Measurements from ENCODE around the gene TMEM114. TPM values are rescaled to one million over a fixed set of nuclear protein-coding genes. Genes with fewer than 3 reads are reported as not detected.

TMEM114 gene
- total RNA-seq: not detected

DNA sequence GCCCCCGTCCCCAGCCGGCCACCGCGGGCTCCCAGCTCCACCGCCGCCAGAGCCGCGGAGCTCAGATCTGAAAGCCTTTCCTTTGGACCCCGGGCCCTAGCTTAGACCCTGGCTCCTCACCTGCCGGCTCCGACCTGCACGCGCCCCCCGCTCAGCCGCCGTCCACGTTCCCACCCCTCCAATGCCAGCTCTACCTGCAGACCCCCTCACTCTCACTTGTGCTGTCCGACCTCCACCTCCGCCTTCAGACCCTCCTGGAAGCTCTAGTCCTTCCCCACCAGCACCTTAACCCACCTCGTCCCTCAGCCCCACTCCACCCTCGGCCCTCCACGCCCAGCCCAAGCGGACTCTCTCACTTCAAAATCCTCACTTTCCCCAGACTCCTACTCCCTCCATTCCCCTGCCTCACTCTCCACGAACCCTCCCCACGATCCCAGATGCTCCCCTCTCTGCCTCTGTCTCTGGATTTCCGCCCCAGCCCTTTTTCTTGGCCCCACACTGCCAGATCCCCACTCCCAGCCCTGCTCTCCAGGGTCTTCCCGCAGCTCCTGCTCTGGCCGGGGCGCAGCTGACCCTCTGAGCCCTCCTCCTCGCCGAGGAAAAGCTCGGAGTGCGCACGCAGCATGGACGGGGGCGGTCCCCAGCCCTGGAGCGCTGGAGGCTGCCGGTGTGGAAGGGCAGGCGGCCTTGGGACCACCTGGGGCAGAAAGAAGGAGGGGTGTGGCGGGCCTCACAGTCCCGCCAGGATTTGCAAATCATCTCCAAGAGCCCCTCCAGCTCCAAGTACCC, at the start of gene TMEM114:
Gene TMEM114 (minus strand): TSS at position 612 of the 789 bp plus-strand sequence. CDS start 673 bp downstream, outside the sequence.
- CTCF ChIA-PET: no interaction called here
- no peak within 1 kb of the TSS for H3K4me3 Mint-ChIP-seq
- ATAC-seq: no peak

DNA sequence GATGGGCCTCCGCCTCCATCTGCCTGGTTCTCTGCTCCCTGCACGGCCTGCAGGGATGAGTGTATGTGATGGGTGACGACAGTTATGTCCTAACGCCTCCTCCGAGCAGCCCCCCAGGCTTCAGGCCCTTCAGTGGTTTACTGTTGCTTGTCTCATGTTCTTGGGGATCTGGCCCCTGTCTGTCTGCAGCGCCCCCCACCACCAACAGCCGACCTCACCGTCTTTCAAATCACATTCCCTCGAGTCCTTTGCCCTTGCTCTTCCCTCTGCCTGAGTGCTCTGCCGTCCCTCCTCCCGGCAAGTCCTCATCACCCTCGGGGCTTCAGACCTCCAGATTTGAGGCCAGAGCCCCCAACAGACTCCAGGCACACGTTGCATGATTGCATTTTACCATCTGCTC, 49.4 kb upstream of the TMEM114 start:
- Mint-ChIP-seq H3K36me3 (ENCODE audit: low read depth) (peaks cover 45% of the 10 kb centered on the region), H3K4me1 (ENCODE audit: low read depth) (peaks cover 8% of the 10 kb centered on the region), H3K9me3 (ENCODE audit: insufficient read depth) (no peaks in the 10 kb centered on the region), H3K27me3 (ENCODE audit: low read depth) (no peaks in the 10 kb centered on the region), H3K4me3 (no peak overlapping the region), H3K27ac (no peak overlapping the region)
- DNase-seq (no peak), ATAC-seq (no peak)
- ChIA-PET POLR2A (no interaction called here), CTCF (no interaction called here)

More for the DNA sequence above, at the start of gene TMEM114:
- DNase-seq: no peak
- no peak within 1 kb of the TSS for H3K27ac Mint-ChIP-seq
- H3K4me1 Mint-ChIP-seq (ENCODE audit: low read depth): no peaks in the 10 kb centered on the region
- no peaks in the 10 kb centered on the region for H3K36me3 Mint-ChIP-seq (ENCODE audit: low read depth)
- no peaks in the 10 kb centered on the region for H3K9me3 Mint-ChIP-seq (ENCODE audit: insufficient read depth)
- POLR2A ChIA-PET: no interaction called here
- H3K27me3 Mint-ChIP-seq (ENCODE audit: low read depth): peaks cover 29% of the 10 kb centered on the region

DNA sequence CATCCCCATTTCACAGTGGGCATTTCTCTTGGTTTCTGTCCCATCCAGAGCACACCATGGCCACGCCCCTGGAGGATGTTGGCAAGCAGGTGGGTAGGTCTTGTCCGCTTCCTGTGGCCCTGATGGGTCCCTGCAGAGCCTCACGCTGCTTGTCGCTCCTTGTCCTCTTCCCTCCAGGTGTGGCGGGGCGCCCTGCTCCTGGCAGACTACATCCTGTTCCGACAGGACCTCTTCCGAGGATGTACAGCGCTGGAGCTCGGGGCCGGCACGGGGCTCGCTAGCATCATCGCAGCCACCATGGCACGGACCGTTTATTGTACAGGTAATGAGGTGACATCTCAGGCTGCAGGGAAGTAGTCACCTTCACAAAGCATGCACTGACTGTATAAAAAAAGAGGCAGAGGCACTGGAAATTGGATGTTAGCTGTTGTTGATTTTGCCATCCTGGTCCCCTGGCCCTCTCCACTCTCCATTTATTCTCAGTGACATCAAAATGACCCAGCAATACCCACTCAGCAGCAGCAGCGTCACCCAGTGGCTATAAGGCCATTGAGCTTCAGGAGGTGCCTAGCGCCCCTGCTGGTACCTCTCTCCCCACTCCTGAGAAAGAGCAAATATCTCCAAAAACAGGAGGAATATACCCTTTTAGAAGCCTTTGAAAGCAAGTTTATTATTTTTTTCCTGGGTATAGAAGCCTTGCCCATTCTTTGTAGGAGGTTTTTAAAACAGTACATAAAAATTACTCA, 44.9 kb upstream of the TMEM114 start:
- H3K27me3 Mint-ChIP-seq (ENCODE audit: low read depth): no peaks in the 10 kb centered on the region
- DNase-seq: no peak
- ChIA-PET CTCF (interaction anchor here (1.6 kb wide), 1 partner anchor 9 kb away, joined by 6 read pairs; no protein-coding TSS in a partner anchor), POLR2A (no interaction called here)
- H3K36me3 Mint-ChIP-seq (ENCODE audit: low read depth): peaks cover 31% of the 10 kb centered on the region
- H3K9me3 Mint-ChIP-seq (ENCODE audit: insufficient read depth): no peaks in the 10 kb centered on the region
- H3K4me3 Mint-ChIP-seq: no peak overlapping the region
- peaks cover 3% of the 10 kb centered on the region for H3K4me1 Mint-ChIP-seq (ENCODE audit: low read depth)
- no peak overlapping the region for H3K27ac Mint-ChIP-seq
- ATAC-seq: no peak

DNA sequence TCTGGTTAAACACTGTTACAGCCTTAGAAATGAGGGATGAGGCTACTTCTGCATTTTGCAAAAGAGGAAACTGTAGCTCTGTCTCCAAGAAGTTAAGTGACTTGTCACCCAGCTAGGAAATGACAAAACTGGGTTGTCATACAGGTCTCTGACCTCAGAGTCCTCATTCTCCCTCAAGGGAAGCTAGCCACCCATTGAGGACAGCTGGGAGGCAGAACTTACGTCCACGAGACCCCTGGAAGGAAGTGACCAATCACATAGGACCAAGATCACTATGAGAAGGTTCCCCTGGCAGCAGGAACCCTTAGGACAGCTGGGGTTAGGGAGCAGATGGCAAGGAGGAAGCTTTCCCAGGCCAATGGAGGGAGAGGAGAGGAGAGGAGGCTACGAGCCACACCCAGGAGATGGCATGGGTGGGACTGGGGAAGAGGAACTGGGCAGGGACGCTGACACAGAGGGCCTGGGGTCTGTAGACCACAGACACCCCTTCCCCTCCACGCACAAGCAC, 42.4 kb upstream of the TMEM114 start:
- H3K36me3 Mint-ChIP-seq (ENCODE audit: low read depth): peaks cover 53% of the 10 kb centered on the region
- no peaks in the 10 kb centered on the region for H3K9me3 Mint-ChIP-seq (ENCODE audit: insufficient read depth)
- no peak overlapping the region for H3K4me3 Mint-ChIP-seq
- H3K27ac Mint-ChIP-seq: no peak overlapping the region
- ChIA-PET CTCF (no interaction called here), POLR2A (no interaction called here)
- H3K4me1 Mint-ChIP-seq (ENCODE audit: low read depth): peaks cover 16% of the 10 kb centered on the region
- no peaks in the 10 kb centered on the region for H3K27me3 Mint-ChIP-seq (ENCODE audit: low read depth)
- no peak for ATAC-seq
- no peak for DNase-seq

DNA sequence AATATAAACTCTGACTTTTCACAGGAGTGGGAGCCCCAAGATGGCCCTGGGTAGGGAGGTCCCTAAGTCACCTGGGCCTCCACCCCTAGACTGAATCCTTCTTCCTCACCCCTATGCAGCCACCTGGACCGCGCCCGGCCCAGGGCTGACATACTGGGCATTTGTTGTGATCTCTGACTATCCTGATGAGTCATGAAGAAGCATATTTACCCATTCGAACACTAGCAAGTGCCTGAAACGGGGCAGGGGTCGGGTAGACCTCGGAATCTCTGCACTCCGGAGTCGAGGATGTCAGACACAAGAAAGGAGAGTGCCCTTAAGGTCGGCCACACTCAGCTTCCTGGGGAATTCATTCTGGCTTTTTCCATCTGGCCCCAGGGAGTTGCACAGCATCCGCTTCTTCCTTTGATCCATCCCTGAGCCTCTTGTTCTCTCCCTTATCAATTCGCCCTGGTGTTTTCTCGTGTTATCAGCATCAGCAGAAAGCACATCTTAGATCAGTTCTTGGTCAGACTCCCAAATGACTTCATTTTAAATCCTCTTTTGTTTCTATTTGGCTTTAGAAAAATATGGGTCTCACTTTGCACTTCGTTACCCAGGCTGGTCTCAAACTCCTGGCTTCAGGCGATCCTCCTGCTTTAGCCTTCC, 41.6 kb upstream of the TMEM114 start:
- CTCF ChIA-PET: no interaction called here
- POLR2A ChIA-PET: no interaction called here
- H3K4me1 Mint-ChIP-seq (ENCODE audit: low read depth): peaks cover 17% of the 10 kb centered on the region
- H3K27me3 Mint-ChIP-seq (ENCODE audit: low read depth): no peaks in the 10 kb centered on the region
- H3K4me3 Mint-ChIP-seq: no peak overlapping the region
- ATAC-seq: no peak
- peaks cover 60% of the 10 kb centered on the region for H3K36me3 Mint-ChIP-seq (ENCODE audit: low read depth)
- no peak overlapping the region for H3K27ac Mint-ChIP-seq
- DNase-seq: no peak
- H3K9me3 Mint-ChIP-seq (ENCODE audit: insufficient read depth): no peaks in the 10 kb centered on the region

DNA sequence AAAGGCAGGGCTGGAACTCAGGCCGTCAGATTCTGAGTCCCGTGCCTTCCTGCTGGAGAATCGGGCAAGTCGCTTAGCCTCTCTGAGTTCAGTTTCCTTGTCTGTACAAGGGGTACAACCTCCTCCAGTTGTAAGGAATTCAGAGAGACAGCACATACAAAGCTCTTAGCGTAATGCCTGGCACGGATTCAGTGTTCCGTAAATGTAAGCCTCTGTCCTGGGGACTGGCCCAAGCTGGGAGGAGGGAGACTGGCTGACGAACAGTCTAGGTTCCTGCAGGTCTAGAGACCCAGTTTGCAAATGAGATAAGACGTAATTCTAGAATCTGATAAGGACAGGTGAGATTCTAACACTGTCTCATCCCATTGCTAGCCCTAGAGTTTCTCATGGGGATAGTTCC, 41.1 kb upstream of the TMEM114 start:
- CTCF ChIA-PET: no interaction called here
- POLR2A ChIA-PET: no interaction called here
- DNase-seq: no peak
- Mint-ChIP-seq H3K27ac (no peak overlapping the region), H3K27me3 (ENCODE audit: low read depth) (no peaks in the 10 kb centered on the region), H3K4me1 (ENCODE audit: low read depth) (peaks cover 18% of the 10 kb centered on the region), H3K9me3 (ENCODE audit: insufficient read depth) (no peaks in the 10 kb centered on the region), H3K36me3 (ENCODE audit: low read depth) (peaks cover 59% of the 10 kb centered on the region), H3K4me3 (no peak overlapping the region)
- no peak for ATAC-seq

DNA sequence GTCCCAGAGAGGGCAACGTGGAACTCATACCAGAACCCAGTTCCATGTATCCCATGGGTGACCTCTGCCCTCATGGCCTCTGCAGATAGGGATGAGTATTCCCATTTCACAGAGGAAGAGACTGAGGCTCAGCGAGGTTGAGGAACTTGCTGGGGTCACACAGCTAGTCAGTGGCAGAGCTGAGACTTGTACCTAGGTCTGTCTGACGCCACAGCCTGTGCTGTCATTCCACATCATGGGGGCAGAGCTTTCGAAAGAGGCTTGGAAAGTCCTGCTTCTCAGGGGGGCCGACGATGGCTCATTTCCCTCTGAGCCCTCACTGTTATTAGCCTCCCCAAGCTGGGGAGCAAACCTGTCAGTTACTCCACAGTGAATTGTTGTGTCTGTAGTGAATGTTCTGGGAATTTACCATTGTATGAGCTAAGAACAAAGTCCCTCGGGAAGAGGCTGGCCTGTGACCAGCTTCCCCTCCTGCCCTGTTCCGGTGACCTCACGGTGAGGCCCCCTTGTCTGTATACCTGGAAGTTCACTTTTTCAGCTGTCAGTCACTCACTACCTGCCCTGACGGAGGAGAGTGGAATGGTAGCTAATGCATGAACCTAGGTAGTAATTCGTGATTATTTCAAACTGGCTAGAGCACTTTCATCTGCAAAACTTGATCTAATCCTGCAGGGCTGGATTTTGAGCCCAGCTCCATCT, 40.1 kb upstream of the TMEM114 start:
- peaks cover 61% of the 10 kb centered on the region for H3K36me3 Mint-ChIP-seq (ENCODE audit: low read depth)
- POLR2A ChIA-PET: no interaction called here
- no peak overlapping the region for H3K27ac Mint-ChIP-seq
- DNase-seq (no peak), ATAC-seq (no peak)
- H3K27me3 Mint-ChIP-seq (ENCODE audit: low read depth): no peaks in the 10 kb centered on the region
- no peak overlapping the region for H3K4me3 Mint-ChIP-seq
- peaks cover 18% of the 10 kb centered on the region for H3K4me1 Mint-ChIP-seq (ENCODE audit: low read depth)
- no peaks in the 10 kb centered on the region for H3K9me3 Mint-ChIP-seq (ENCODE audit: insufficient read depth)
- CTCF ChIA-PET: interaction anchor here (0.8 kb wide), 1 partner anchor 13 kb away, joined by 3 read pairs; no protein-coding TSS in a partner anchor

DNA sequence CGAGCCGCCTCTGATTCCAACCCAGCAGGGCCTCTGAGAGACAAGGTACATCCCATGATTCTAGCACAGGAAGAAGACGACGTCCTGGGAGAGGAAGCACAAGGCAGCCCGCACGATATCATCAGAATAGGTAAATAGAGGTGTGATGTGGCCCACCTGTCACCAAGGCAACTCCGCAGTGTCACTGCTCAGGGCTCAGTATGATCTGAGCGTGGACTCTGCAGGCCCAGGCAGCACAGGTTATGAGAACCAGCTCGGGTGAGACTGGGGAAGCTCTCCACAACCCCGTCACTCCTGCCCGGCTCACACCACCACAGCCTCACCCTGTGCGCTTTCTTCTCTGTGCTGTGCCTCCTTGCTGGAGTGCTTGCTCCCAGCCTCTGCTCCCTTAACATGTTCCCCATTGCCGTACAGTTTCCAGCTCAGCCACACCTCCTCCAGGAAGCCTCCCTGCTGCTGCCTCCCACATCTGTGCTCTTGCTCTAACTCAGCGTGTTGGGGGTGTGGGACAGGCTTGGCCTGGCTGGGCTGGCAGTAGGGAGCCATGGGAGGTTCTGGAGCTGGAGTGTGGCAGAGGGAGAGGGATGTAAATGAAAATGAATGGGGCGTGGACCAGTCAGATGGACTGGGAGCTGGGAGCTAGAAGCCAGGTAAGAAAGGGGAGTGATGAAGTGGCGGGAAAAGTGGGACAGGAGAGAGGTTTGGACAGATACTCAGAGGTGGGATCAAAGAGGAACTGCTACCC, 38.8 kb upstream of the TMEM114 start:
- peaks cover 18% of the 10 kb centered on the region for H3K4me1 Mint-ChIP-seq (ENCODE audit: low read depth)
- H3K36me3 Mint-ChIP-seq (ENCODE audit: low read depth): peaks cover 58% of the 10 kb centered on the region
- no peak for DNase-seq
- ChIA-PET CTCF (interaction anchor here (1.2 kb wide), 1 partner anchor 15 kb away, joined by 3 read pairs; no protein-coding TSS in a partner anchor), POLR2A (no interaction called here)
- H3K9me3 Mint-ChIP-seq (ENCODE audit: insufficient read depth): no peaks in the 10 kb centered on the region
- H3K27me3 Mint-ChIP-seq (ENCODE audit: low read depth): no peaks in the 10 kb centered on the region
- H3K4me3 Mint-ChIP-seq: no peak overlapping the region
- no peak for ATAC-seq
- no peak overlapping the region for H3K27ac Mint-ChIP-seq

DNA sequence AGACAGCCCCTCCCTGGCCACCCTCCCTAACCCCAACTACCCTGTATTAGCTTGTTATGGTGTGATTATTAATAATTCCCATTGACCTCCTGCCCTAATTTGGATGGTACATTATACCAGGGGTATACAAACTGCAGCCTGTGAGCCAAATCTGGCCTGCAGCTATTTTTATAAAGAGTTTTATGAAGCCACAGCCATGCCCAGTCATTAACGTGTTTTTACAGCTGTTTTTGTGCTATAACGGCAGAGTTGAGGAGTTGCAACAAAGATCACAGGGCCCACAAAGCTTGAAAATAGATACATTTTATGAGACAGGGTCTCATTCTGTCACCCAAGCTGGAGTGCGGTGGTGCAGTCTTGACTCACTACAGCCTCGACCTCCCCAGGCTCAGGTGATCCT, 37.1 kb upstream of the TMEM114 start:
- Mint-ChIP-seq H3K9me3 (ENCODE audit: insufficient read depth) (no peaks in the 10 kb centered on the region), H3K36me3 (ENCODE audit: low read depth) (peaks cover 54% of the 10 kb centered on the region), H3K4me3 (no peak overlapping the region), H3K27ac (no peak overlapping the region), H3K4me1 (ENCODE audit: low read depth) (peaks cover 25% of the 10 kb centered on the region), H3K27me3 (ENCODE audit: low read depth) (no peaks in the 10 kb centered on the region)
- DNase-seq: no peak
- ChIA-PET CTCF (interaction anchor here (0.7 kb wide), 1 partner anchor 33 kb away, joined by 3 read pairs; no protein-coding TSS in a partner anchor), POLR2A (no interaction called here)
- ATAC-seq: no peak

DNA sequence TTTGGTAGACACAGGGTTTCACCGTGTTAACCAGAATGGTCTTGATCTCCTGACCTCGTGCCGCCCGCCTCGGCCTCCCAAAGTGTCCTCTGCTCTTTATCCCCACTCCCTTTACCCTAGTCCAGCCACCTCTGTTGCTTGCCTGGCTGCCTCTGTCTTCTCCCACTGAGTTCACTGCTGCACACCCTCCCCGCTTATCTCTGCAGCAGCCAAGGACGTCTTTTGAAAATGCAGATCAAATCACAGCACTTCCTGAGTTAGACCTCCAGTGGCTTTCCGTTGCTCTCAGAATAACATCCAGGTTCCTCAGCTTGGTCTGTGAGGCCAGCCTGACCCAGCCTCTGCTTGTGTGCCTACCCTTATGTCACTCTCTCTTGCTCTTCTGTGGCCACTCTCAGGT, 36.6 kb upstream of the TMEM114 start:
- CTCF ChIA-PET: interaction anchor here (0.7 kb wide), 1 partner anchor 33 kb away, joined by 3 read pairs; no protein-coding TSS in a partner anchor
- ATAC-seq: no peak
- Mint-ChIP-seq H3K9me3 (ENCODE audit: insufficient read depth) (no peaks in the 10 kb centered on the region), H3K27ac (no peak overlapping the region), H3K36me3 (ENCODE audit: low read depth) (peaks cover 50% of the 10 kb centered on the region), H3K4me3 (no peak overlapping the region), H3K27me3 (ENCODE audit: low read depth) (no peaks in the 10 kb centered on the region), H3K4me1 (ENCODE audit: low read depth) (peaks cover 29% of the 10 kb centered on the region)
- POLR2A ChIA-PET: no interaction called here
- no peak for DNase-seq

DNA sequence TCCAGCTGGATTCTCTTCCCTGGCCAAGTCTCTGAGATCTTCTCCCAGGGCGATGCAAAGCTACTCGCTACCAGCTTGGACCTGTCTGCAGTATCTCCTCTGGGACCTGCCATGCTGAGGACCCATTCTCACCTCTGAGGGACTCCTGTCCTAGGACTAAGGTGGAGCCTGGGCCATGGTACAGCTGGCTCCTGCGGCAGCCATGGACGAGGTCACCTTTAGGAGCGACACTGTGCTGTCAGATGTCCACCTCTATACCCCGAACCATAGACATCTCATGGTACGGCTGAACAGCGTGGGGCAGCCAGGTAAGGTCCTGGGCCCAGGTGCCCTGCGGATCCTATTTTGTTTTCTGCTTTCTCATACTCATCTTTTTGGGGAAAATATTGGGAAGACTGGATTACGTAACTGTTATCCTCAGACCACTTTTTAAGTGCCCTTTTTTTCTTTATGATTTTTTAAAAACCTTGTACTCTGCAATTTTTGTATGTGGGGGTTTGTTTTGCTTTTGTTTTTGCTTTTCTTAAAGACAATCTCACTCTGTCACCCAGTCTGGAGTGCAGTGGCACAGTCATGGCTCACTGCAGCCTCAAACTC, 35.3 kb upstream of the TMEM114 start:
- DNase-seq: no peak
- peaks cover 33% of the 10 kb centered on the region for H3K4me1 Mint-ChIP-seq (ENCODE audit: low read depth)

More for the DNA sequence above, 35.3 kb upstream of the TMEM114 start:
- H3K36me3 Mint-ChIP-seq (ENCODE audit: low read depth): peaks cover 40% of the 10 kb centered on the region
- H3K9me3 Mint-ChIP-seq (ENCODE audit: insufficient read depth): no peaks in the 10 kb centered on the region
- H3K27ac Mint-ChIP-seq: no peak overlapping the region
- ChIA-PET CTCF (no interaction called here), POLR2A (no interaction called here)
- ATAC-seq: no peak
- no peak overlapping the region for H3K4me3 Mint-ChIP-seq
- no peaks in the 10 kb centered on the region for H3K27me3 Mint-ChIP-seq (ENCODE audit: low read depth)
